Left hindlimb (tissue), 1 donor: ENCODE data around the gene ERBB3.

Source experiments
- DNase-seq: peaks from one replicate; pipeline ENCODE4 v3.0.0-alpha.2; 2018

The ERBB3 gene

DNA sequence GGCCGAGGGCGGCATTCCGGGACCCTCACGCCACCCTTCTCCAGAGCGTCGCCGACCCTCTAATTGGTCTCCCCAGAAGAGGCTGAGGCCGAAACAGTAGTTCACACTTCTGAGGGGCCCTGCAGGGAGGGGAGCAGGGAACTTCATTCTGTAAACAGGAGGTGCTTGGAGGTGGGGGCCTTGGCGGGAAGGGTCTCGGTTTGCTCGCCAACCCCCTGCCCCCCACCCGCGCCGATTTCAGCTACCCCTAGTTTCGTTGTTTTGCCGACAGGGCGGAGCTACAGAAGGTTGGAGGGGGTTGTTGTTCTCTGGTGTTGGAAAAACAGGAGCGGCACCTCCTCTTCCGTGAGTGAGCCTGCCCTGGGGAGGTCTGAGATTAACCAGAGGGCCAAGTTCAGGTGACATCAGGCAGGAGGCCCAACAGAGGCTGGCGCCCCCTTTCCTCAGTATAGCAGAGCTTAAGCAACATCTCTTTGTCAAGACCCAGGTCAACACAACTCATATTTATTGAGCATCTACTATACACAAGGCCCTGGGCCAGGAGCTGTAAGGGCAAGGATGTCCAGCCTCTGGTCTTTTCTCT lies 682 bp downstream of the ERBB3 start:
- no peak for DNase-seq

DNA sequence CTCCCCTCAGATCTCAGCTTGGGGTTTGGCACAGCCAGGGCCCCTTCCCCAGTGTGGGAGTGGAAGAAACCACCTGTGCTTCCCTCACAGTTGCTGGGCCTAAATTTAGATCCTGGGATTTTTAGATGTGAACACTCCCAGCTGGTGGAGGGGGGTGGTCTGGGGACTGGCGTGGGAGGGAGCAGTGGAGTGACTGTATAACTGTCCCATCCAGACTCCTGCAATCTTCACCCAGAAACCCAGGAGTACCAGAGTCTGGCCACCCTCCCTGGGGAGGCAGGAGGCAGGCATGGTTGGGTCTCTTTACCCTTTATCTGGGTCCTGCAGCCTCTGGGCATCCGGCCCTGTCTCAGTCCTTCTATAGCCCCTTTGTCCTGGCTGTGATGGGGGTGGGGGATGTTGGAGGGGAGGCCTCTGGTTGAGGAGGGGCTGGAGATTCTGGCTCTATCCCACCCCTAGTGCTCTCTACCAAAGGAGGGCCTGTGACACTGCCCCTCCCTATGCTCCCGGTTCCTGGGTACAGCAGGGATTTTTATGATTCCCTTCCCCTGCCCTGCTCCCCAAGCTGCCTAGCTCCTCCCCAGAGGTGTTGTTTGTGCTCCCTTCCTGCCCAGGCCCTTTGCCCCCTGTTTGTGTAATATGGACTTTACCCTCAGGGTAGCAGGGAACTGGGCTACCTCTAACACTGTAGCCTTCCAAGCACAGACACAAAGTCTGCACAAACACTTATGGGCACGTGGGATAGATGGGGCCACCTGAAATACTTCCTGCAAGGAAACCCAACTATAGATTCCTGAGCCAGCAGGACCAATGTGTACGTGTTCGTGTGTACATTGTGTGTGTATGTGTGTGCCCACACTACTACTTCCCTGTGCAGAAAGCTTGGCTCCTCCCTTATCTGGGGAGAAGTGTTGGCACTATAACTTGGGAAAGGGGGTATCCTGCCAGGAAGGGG lies 1.7 kb downstream of the ERBB3 start:
- peak; percentile 57 for DNase-seq

DNA sequence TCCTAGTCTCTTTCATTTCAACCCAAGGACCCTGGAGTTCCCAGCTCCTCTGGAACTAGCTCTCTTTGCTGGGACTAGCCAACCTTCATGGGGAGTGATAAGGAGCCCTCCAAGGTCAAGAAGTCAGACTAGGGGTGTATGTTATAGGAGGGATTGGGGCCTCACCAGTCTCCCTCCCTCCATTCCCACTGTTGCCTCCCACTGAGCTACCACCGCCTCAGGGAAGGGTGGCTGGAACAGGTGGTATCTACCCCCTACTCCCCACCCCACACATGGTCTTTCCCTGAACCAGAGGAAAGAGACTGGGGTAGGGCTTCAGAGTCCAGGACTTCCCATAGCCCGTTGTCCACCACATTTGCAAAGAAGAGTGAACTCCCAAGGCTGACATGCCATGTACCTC lies 2.4 kb downstream of the ERBB3 start:
- DNase-seq, result no peak

DNA sequence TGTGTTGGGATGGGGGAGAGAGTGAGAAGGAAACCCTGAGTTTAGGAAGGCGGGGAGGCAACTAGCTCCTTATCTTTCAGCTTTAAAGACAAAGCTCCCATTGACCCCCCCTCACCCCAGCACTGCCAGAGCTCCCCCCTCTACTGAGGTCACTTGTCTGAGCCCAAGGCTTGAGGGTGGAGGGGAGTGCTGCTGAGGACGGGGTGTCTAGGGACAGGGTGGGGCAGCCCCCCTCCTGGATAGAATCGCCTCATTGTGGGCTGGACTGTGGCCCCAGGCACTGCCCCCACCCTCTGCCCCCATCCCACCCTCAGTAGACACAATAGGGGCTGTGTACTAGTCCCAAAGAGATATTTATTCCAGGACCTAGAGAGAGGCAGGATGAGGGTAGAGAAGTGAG lies 3.0 kb downstream of the ERBB3 start:
- no peak for DNase-seq

DNA sequence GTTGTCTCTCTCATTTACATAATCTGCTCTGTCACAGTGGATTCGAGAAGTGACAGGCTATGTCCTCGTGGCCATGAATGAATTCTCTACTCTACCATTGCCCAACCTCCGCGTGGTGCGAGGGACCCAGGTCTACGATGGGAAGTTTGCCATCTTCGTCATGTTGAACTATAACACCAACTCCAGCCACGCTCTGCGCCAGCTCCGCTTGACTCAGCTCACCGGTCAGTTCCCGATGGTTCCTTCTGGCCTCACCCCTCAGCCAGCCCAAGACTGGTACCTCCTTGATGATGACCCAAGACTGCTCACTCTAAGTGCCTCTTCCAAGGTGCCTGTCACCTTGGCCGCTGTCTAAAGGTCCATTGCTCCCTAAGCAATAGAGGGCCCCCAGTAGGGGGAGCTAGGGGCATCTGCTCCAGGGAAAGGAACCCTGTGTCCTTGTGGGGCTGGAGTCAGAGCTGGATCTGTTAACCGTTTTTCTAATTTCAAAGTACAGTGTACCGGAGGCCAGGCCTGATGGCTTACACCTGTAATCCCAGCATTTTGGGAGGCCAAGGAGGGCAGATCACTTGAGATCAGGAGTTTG lies 5.1 kb downstream of the ERBB3 start:
- DNase-seq, result no peak

DNA sequence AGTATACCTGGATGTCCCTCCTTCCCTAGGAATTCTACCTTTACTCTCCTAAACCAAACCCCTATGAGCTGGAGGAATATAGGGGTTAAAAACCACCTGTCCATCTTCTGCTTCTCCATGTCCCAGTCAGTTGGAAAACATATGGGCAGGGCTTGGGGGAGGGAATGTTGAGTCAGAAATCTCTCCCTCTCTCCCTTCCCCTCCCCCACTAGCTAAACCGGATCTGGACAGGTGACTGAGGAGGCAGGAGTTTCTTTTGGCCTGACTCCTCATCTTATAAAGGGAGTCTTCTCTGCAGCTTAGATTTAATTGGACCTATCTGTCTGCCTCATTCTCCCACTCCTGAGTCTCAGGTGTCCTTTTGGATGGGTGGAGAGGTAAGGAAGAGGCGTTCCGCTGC lies 6.1 kb downstream of the ERBB3 start:
- DNase-seq, result no peak

DNA sequence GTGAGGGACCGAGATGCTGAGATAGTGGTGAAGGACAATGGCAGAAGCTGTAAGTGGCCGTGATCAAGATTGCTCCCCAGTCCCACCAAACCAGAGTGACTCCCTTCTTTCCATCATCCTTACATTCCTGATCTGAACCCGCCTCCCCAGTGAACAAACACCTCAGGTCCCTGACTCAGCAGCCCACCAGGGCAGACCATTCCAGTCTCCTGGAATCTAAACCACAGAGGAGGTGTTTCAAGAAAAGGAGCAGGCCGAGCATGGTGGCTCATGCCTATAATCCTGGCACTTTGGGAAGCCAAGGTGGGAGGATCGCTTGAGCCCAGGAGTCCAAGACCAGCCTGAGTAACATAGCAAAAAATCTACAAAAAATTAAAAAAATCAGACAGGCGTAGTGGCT lies 6.6 kb downstream of the ERBB3 start:
- no peak for DNase-seq

DNA sequence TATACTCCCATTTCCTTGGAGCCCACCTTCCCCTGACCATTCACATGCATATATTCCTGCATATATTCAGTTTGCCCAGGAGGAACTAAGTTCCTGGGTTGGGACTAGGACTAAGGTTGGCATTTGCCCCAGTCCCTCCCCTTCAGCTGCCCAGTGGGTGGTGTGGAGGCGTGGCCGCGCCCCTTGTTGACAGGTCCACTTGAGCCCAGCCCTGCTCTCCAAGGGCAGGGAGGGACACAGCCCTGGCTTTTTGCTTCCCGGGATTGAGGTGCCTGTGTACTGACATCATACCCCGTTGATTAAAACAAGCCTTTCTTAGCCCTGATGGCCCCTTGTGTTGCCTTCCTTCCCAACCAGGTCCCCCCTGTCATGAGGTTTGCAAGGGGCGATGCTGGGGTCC lies 7.3 kb downstream of the ERBB3 start:
- DNase-seq, result no peak

DNA sequence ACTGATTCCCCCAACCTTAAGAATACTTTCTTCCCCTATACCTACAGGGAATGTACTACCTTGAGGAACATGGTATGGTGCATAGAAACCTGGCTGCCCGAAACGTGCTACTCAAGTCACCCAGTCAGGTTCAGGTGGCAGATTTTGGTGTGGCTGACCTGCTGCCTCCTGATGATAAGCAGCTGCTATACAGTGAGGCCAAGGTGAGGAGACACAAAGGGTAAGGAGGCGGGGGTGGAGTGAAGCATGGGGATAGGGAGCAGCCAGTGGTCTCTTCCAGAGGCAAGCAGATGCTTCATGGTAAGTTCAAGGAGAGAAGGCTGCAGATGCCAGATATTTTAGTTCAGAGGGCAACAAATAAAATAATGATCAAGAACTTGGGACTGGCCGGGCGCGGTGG lies 17.8 kb downstream of the ERBB3 start:
- DNase-seq, result no peak

DNA sequence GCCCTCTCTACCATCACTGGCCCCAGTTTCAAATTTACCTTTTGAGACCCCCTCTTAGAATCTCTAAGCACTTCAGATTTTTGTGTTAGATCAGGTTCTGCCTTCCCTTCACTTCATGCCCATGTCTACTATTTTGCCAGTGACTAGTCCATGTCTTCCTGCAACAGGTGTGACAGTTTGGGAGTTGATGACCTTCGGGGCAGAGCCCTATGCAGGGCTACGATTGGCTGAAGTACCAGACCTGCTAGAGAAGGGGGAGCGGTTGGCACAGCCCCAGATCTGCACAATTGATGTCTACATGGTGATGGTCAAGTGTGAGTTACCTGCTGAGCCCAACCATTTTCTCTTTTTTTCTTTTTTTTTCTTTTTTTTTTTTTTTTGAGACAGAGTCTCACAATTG lies 18.6 kb downstream of the ERBB3 start:
- DNase-seq, result no peak

DNA sequence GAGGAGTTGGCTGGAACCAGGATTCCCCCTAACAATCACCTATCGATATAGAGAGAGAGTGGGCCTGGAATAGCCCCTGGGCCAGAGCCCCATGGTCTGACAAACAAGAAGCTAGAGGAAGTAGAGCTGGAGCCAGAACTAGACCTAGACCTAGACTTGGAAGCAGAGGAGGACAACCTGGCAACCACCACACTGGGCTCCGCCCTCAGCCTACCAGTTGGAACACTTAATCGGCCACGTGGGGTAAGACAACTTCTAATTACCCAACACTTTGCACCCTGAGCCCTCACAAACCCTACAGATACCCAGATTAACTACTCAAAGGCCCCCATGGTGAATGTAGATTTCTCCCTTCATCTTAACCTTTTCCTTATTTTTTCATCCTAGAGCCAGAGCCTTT lies 19.8 kb downstream of the ERBB3 start:
- no peak for DNase-seq

DNA sequence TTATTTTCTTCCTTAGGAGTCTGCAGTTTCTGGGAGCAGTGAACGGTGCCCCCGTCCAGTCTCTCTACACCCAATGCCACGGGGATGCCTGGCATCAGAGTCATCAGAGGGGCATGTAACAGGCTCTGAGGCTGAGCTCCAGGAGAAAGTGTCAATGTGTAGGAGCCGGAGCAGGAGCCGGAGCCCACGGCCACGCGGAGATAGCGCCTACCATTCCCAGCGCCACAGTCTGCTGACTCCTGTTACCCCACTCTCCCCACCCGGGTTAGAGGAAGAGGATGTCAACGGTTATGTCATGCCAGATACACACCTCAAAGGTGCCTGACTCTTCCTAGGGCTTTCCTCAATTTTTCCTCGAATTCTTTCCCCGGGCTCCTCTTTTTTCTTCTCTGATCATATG lies 21.1 kb downstream of the ERBB3 start:
- DNase-seq, result no peak

DNA sequence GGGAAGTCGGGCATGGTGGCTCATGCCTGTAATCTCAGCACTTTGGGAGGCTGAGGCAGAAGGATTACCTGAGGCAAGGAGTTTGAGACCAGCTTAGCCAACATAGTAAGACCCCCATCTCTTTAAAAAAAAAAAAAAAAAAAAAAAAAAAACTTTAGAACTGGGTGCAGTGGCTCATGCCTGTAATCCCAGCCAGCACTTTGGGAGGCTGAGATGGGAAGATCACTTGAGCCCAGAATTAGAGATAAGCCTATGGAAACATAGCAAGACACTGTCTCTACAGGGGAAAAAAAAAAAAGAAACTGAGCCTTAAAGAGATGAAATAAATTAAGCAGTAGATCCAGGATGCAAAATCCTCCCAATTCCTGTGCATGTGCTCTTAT lies 22.7 kb downstream of the ERBB3 start:
- no peak for DNase-seq

DNA sequence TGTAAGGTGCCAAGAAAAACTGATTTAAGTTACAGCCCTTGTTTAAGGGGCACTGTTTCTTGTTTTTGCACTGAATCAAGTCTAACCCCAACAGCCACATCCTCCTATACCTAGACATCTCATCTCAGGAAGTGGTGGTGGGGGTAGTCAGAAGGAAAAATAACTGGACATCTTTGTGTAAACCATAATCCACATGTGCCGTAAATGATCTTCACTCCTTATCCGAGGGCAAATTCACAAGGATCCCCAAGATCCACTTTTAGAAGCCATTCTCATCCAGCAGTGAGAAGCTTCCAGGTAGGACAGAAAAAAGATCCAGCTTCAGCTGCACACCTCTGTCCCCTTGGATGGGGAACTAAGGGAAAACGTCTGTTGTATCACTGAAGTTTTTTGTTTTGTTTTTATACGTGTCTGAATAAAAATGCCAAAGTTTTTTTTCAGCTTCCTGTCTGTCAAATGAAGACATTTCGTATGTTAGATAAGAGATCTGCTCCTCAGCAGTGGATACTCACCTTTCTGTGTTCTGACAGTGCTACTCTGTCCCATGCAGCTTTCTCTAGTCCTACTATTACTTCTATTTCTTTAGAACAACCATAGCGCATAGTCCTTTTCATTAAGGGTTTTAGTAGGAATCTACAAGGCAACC lies 23.2 kb downstream of the ERBB3 start:
- no peak for DNase-seq

DNA sequence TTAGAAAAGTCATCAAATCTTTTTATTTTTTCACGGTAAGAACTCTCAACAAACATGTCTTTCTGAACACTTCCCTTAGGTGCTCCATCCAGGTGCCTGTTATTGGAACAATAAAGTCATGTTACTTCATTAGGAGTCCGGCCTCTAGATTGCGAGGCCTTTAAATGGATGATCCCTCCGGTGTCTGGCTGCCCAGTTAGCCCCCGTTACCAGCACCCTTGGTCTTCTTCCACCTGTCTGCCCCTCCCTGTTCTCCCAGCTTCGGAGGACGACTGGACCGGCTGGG lies 23.8 kb downstream of the ERBB3 start:
- no peak for DNase-seq

DNA sequence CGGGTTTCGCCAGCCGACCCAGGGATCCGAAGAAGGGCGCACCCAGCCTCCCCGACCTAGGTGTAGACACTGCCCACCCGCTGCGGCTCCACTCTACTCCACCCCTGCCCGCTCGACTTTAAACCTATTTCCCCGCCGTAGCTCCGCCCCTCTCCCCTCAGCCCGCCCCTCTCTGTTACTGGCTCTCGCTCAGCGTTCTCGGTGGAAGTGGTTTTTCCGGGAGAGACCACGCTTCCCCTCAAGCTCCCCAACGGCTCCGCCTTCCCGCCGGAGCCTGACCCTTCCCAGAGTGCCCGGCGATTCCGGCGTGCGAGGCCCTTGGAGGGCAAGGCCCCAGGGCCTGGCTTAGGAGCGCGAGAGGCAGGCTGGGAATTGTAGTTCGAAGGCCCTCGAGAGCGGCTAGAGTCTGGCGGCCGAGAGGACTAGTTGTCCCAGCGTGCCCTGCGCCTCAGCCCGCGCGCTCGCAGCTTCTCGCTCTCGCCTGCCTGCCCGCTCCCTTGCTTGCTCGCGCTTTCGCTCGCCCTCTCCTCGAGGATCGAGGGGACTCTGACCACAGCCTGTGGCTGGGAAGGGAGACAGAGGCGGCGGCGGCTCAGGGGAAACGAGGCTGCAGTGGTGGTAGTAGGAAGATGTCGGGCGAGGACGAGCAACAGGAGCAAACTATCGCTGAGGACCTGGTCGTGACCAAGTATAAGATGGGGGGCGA lies 24.3 kb downstream of the ERBB3 start, which contains the start of gene PA2G4:
Gene PA2G4 (plus strand): TSS at position 451 of the 706 bp plus-strand sequence. CDS start 179 bp downstream, at position 630.
- peak; percentile 99 for DNase-seq

DNA sequence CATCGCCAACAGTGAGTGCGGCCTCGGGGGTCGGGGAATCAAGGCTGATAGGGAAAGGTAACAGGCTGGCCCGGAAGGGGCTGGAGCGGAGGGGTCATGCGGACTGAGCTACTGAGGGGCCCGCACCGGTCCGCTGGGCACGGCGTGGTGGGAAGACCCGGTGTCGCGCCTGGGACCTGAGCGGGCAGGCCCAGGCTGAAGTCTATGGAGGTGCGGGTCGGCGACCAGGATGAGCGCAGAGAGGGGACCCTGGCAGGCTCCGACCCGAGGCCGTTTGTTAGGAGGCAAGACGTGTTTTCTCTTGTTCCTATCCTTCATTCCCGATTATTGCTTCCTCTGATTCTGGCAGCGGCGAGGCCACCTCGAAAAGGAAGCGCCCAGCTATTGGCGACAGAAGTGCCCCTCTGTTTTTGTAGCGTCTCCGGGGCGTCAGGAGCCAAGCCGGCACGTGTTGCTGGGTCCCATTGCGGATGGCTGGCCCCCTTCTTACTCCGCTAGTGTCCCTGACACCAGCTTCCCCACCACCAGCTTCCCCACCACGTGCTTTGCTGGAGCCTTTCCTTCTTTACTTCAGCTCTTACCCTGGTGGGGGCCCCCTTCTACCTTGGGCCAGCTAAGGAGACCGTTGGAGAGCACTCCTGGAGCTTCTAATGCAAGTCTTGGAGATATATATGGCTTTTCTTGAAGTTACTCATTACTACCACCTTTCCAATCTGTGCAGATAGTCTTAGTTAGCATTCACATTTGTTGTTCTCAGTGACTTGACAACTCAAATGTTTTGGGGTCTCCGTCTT lies 25.0 kb downstream of the ERBB3 start:
- no peak for DNase-seq

DNA sequence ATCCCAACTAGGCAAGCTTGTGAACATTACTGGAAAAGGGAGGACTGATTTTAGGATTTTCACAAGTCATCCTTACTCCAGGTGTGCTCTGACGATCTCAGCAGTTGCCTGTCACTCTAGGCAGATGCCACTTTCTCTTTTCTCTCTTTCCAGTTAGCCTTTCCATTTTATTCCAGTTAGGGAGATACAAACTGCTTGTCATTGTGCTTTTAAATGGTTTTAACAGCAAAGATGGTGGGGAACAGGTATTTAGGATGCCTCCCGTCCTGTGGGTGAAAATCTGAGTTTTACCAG lies 25.6 kb downstream of the ERBB3 start:
- no peak for DNase-seq

DNA sequence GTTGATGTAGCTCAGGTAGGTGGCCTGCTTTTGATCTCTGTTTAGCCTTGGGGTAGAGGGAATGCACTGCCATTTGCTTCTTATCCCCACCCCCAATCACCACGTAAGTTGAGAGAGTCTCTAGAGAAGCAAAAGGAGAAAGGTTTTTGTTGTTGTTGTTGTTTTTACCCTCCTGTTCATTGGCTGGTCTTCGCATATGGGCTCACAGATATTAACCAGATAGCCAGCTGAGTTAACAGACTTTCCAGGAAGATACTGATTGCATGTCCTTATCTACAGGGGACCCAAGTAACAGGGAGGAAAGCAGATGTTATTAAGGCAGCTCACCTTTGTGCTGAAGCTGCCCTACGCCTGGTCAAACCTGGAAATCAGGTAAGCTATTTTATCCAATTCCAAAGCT lies 27.3 kb downstream of the ERBB3 start:
- no peak for DNase-seq

DNA sequence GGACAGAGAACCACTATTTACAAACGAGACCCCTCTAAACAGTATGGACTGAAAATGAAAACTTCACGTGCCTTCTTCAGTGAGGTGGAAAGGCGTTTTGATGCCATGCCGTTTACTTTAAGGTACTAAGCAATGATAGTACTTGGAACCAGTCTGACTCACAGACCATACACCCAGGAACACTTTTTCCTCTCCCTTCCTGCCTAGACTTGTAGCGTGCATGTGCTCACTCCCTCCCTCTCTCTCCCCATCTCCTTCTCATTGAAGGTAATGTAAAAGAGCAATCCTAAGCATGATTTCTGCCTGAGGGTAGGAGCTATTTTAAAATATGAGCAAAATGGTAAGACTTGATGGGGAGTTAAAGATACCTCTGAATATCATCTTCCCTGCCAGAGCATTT lies 30.6 kb downstream of the ERBB3 start:
- DNase-seq, result no peak

DNA sequence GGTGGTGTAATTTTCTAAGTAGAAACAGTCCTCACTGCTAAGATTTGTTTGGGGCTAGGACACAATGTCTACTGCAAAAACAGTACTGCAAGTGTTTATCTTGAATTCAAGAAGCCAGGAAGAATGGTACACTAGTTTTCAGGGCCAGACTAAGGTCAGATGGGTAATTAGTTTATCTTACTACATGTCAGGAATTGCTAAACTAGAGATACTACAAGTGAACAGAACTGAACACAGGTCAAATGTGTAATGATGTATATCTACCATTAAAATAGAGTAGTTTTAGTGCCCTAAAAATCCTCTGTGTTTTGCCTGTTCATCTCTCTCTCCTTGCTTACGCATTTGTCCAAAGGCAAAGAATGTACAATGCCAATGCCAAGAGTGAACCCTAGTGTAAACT lies 34.1 kb downstream of the ERBB3 start:
- no peak for DNase-seq

DNA sequence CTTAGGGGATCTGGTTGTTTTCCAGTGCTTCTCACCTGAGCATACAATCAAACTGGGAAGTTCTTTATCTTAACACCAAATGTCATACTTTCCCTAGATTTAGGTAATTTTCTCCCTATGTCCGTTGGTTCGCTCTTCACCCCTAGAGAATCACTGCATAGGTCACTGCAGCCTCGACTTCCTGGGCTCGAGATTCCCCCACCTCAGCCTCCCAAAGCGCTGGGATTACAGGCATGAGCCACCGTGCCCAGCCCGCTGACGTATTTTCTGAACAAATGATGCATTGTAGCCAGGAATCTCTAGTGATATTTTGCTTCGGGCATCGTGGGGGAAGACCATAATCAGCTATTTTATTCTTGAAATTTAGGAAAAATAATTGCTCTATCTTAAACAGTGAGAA lies 35.4 kb downstream of the ERBB3 start:
- DNase-seq, result peak; percentile 45
